Kidney (tissue), 14 donors: ENCODE data around the gene RGR. TPM values are rescaled to one million over a fixed set of nuclear protein-coding genes. Genes with fewer than 3 reads are reported as not detected.

Source experiments
- DNase-seq, 5 donors: peaks; one replicate each; pipeline ENCODE4 v3.0.0-alpha.2; 2013 to 2020
- FAIRE-seq: peaks from 2 replicates; lab custom pipeline; 2012; peaks lifted over from hg19 to GRCh38; lab: Jason Lieb, UNC
- H3K27ac ChIP-seq, 2 donors: one replicate each; pipeline ENCODE4 v1.7.0; 2013; ENCODE audit warnings: low read depth in 2 of 2, low read length in 2 of 2, inconsistent platforms in 1 of 2
- H3K27me3 ChIP-seq: one replicate; pipeline ENCODE4 v1.7.1; 2013; ENCODE audit warnings: low read length, inconsistent platforms; ENCODE audit not compliant: control insufficient read depth, insufficient read depth
- H3K36me3 ChIP-seq, 3 donors: one replicate each; pipeline versions ENCODE4 v1.7.0 to v1.7.1; 2013; ENCODE audit warnings: low read length in 3 of 3, control low read depth in 1 of 3, inconsistent platforms in 1 of 3; ENCODE audit not compliant: insufficient read depth in 3 of 3, control insufficient read depth in 2 of 3
- H3K4me1 ChIP-seq, 3 donors: one replicate each; pipeline versions ENCODE4 v1.7.0 to v1.7.1; 2013; ENCODE audit warnings: low read length in 3 of 3, inconsistent platforms in 1 of 3, low read depth in 1 of 3; ENCODE audit not compliant: control insufficient read depth in 2 of 3, insufficient read depth in 2 of 3
- H3K4me3 ChIP-seq, 3 donors: one replicate each; pipeline versions ENCODE4 v1.7.0 to v1.8.1; 2013; ENCODE audit warnings: low read length in 3 of 3, control low read depth in 1 of 3, inconsistent platforms in 1 of 3
- H3K9ac ChIP-seq, 3 donors: one replicate each; pipeline versions ENCODE4 v1.7.0 to v1.7.1; 2013; ENCODE audit warnings: low read length in 3 of 3, control low read depth in 1 of 3, inconsistent platforms in 1 of 3
- H3K9me3 ChIP-seq, 3 donors: one replicate each; pipeline versions ENCODE4 v1.7.0 to v1.7.1; 2013; ENCODE audit warnings: low read length in 3 of 3, control low read depth in 1 of 3, inconsistent platforms in 1 of 3; ENCODE audit not compliant: control insufficient read depth in 2 of 3, insufficient read depth in 1 of 3
- CTCF ChIP-seq: IDR thresholded peaks from 3 replicates; pipeline ENCODE4 v1.5.1; 2012; ENCODE audit warnings: mild to moderate bottlenecking, moderate library complexity, borderline replicate concordance; ENCODE audit not compliant: insufficient read depth; ENCODE audit errors: extremely low read depth
- intact Hi-C: fragments of 100-400 bp; cut with DNase I; formaldehyde crosslinking; loops from one replicate; pipeline ENCODE4 v1.11.1; 2022
- polyA plus RNA-seq: library from polyadenylated mRNA; stranded (reverse); fragments of 350-450 nt; fragmentation: Illumina TruSeq; extraction: RNeasy Lipid Tissue Mini Kit (QIAGEN cat#74804); gene quantifications from one replicate; pipeline ENCODE4 v1.2.3, GENCODE V29; 2014; ENCODE audit warnings: low read depth, low replicate concordance; ENCODE audit not compliant: insufficient read depth
- total RNA-seq: library from RNA; stranded (reverse); fragmentation: NEBNext Ultra II Directional; extraction: Animal tissue kit (Norgen Biotek cat#: 25700); gene quantifications from one replicate; pipeline ENCODE4 v1.2.1, GENCODE V29; 2021
- donor health status: control.
- donor health status: control.
- donor health status: control.
- donor health status: control.
- donor health status: control.
- donor health status: DM: yes; HTN: yes; CAD: no.
- donor health status: Normal renal cell carcinoma (clear cell type).

RGR gene
- total and polyA plus RNA-seq, 2 donors from 2014 or later: not detected

GRCh38 chr10:84308481-84309304, 63.8 kb downstream of the RGR start:
- H3K9me3 ChIP-seq: no peaks in the 10 kb centered on the region
- H3K4me3 ChIP-seq: peak overlapping the region in 1 of 3 donors; percentile 17
- no peaks in the 10 kb centered on the region for H3K27me3 ChIP-seq
- H3K36me3 ChIP-seq: no peaks in the 10 kb centered on the region
- no peak for FAIRE-seq
- H3K4me1 ChIP-seq: peaks cover 0 to 3% (median 0%) of the 10 kb centered on the region in 3 donors
- no peak overlapping the region for H3K9ac ChIP-seq
- DNase-seq: peak in 1 of 5 donors; percentile 28
- no peak for TF ChIP-seq CTCF
- intact Hi-C loops: no loop called here
- H3K27ac ChIP-seq: peak overlapping the region in 1 of 2 donors; percentile 19

Other genes starting within 250 kb of the RGR start
- gene GHITM, start 105.5 kb upstream of the RGR start, total RNA-seq: 134 TPM
- gene GHITM, start 105.5 kb upstream of the RGR start, polyA plus RNA-seq: 376 TPM
- 0.44 TPM for gene GPR15LG, start 71.3 kb upstream of the RGR start, total RNA-seq
- not detected for gene GPR15LG, start 71.3 kb upstream of the RGR start, polyA plus RNA-seq
- 1.1 TPM for gene CDHR1, start 50.5 kb upstream of the RGR start, total RNA-seq
- gene CDHR1, start 50.5 kb upstream of the RGR start, polyA plus RNA-seq: 0.47 TPM
- not detected for gene LRIT2, start 19.5 kb upstream of the RGR start, total RNA-seq
- gene LRIT2, start 19.5 kb upstream of the RGR start, polyA plus RNA-seq: not detected
- not detected for gene LRIT1, start 3.5 kb upstream of the RGR start, total RNA-seq
- not detected for gene LRIT1, start 3.5 kb upstream of the RGR start, polyA plus RNA-seq
- 46.4 TPM for gene CCSER2, start 83.5 kb downstream of the RGR start, total RNA-seq
- 12.6 TPM for gene CCSER2, start 83.5 kb downstream of the RGR start, polyA plus RNA-seq